ENCODE measurements around the gene SCYL1.

The SCYL1 gene

DNA sequence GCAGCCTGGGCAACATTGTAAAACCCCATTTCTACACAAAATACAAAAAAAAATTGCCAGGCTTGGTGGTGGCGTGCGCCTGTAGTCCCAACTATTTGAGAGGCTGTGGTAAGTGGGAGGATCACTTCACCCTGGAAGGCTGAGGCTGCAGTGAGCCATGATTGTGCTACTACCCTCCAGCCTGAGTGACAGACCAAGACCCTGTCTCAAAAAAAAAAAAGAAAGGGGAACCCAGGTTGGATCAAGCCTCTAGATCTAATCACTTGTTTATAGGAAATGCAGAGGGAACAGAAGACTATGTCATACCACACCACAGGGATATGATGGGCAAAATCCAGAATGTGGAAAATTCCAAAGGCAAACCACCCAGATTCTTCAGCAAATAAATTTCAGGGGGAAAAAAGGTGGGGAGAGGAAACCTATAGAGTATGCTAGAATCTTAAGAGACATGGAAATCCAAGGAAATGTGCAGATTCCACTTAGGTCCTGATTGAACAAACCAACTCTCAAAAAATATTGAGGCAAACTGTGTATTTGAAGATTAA, 42.5 kb upstream of the SCYL1 start:
- TF ChIP-seq, protein P1, sequence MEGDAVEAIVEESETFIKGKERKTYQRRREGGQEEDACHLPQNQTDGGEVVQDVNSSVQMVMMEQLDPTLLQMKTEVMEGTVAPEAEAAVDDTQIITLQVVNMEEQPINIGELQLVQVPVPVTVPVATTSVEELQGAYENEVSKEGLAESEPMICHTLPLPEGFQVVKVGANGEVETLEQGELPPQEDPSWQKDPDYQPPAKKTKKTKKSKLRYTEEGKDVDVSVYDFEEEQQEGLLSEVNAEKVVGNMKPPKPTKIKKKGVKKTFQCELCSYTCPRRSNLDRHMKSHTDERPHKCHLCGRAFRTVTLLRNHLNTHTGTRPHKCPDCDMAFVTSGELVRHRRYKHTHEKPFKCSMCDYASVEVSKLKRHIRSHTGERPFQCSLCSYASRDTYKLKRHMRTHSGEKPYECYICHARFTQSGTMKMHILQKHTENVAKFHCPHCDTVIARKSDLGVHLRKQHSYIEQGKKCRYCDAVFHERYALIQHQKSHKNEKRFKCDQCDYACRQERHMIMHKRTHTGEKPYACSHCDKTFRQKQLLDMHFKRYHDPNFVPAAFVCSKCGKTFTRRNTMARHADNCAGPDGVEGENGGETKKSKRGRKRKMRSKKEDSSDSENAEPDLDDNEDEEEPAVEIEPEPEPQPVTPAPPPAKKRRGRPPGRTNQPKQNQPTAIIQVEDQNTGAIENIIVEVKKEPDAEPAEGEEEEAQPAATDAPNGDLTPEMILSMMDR (IDR thresholded peaks at IDR 0.05; ENCODE audit: insufficient read depth, low read depth, low read length, missing control alignments) = no peak
- DNase-seq (ENCODE audit: low read depth) = no peak
- no peak overlapping the region for H3K4me3 ChIP-seq (ENCODE audit: low read depth, low read length)

DNA sequence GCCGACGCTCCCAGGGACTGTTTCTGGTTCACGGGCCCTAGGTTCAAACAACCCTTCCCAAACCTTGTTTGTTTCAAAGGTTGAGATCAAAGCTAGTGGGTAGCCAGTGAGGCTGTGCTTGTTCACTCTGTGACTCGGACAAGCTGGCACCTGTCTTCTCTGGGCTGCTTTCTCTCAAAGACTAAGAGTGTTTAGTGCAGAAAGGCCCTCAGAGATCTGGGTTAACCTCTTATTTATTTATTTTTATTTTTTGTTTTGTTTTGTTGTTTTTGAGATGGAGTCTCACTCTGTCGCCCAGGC, 39.0 kb upstream of the SCYL1 start:
- H3K4me3 ChIP-seq (ENCODE audit: low read depth, low read length) = no peak overlapping the region
- TF ChIP-seq, protein P1 (IDR thresholded peaks at IDR 0.05; ENCODE audit: insufficient read depth, low read depth, low read length, missing control alignments) = no peak
- no peak for DNase-seq (ENCODE audit: low read depth)

DNA sequence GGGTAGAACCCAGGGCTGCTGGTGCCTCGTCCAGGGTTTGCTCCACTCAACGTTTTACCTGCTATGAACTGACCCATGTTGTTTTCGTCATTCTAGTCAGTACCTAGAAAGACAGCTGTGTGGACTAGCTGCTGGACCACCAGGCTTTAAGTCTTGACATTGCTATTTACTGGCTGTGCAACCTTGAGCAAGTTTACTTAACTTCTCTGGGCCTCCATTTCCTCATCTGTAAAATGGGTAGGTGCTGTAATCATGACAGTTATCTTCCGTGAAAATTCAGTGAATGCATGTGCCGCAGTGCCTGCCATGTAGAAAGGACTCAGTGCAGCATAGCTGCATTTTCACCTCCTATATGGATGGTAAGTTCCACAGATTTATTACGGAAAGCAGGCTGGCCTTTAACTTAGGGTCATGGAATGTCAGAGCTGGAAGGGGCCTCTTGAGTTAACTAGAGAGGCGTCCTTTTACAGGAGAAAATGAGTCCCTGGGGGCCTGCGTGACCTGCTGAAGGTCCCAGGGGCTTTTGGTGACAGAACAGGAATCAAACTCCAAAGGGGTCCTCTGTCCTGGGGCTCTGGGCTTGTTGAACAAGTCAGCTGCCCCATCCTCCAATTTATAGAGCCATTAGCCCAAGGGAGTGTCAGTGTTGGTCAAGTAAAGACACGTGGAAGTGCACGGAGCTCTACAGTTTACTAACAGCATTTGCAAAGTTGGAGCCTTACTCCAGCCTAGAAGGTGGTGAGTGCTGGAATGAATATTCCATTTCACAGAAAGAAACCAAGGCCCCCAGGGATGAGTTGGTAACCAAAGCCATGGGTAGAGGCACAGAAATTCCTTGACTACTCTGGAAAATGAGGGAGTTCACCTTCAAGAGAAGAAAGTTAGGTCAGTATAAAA, 38.1 kb upstream of the SCYL1 start:
- no peak for DNase-seq (ENCODE audit: low read depth)
- H3K4me3 ChIP-seq (ENCODE audit: low read depth, low read length) = no peak overlapping the region
- TF ChIP-seq, protein P1 (IDR thresholded peaks at IDR 0.05; ENCODE audit: insufficient read depth, low read depth, low read length, missing control alignments) = no peak

DNA sequence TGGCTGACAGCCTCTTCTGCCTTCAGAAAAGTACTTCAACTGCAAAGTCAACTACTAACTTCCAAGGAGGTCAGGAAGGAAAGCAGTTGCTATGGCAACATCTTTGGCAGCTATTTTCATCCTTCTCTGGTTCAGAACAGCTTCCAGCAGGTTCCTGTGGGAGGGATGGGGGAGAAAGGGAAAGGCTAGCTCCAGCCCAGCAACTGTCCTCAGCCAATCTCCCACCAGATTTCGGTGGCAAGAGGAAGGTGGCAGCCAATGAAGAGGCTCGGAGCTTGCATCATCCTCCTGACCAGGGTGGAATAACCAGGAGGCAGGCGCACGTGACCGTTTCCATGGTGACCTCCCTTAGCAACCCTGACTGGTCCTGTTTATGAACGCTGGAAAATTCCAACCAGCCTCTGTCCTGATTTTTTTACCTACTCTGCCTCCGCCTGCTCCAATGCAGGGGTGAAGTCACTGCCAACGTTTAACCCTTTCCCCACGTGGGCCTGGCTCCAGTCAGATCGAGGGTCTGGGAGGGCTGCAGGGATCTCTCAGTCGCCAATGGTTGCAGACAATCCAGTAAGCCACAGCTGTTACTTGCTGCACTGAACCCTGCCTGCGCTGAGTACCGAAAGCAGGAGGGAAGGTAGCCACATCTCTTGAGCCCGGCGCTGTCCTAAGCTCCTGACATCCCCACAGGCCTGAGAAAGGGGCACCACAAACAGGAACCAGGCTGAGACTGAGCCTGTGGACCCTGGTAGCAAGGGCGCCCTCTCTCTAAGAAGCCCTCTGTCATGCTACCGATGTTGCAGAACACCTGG, 37.2 kb upstream of the SCYL1 start:
- TF ChIP-seq, protein P1 (IDR thresholded peaks at IDR 0.05; ENCODE audit: insufficient read depth, low read depth, low read length, missing control alignments) = no peak
- DNase-seq (ENCODE audit: low read depth) = peak; percentile 83
- H3K4me3 ChIP-seq (ENCODE audit: low read depth, low read length) = no peak overlapping the region

DNA sequence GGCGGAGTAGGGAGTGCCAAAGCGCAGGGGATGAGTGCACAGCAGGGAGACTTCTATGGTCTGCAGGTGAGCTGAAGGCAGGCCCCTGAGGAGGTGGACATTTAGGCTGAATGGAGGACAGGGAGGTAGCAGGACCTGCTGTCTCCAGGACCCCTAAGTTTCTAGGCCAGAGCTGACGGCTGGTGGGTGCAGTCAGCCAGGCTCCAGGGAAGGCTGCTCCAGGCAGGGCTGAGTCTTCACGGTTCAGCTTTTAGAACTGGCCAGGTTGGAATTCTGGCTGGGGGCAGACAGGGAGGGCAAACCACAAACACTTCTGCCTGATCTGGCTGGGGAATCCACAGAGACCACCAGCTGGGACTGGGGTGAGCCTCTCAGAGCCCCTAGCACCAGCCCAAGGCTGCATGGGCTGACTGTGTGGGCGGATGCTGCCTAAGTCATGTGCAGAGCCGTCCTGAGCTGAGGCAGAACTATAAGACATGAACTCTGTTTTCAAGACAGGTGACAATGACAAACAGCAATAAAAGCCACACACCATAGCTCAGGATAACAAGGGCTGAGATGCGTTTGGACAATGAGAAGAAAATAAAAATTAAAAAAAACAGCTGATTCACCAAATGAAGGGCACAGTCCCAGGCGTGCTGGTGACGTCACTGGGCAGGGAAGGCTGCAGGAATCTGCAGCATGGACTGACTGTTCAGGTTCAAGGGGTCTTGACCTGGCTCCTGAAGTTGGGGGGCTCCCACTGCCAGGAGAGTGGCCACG, 36.4 kb upstream of the SCYL1 start:
- no peak for DNase-seq (ENCODE audit: low read depth)
- no peak overlapping the region for H3K4me3 ChIP-seq (ENCODE audit: low read depth, low read length)
- TF ChIP-seq, protein P1 (IDR thresholded peaks at IDR 0.05; ENCODE audit: insufficient read depth, low read depth, low read length, missing control alignments) = no peak

DNA sequence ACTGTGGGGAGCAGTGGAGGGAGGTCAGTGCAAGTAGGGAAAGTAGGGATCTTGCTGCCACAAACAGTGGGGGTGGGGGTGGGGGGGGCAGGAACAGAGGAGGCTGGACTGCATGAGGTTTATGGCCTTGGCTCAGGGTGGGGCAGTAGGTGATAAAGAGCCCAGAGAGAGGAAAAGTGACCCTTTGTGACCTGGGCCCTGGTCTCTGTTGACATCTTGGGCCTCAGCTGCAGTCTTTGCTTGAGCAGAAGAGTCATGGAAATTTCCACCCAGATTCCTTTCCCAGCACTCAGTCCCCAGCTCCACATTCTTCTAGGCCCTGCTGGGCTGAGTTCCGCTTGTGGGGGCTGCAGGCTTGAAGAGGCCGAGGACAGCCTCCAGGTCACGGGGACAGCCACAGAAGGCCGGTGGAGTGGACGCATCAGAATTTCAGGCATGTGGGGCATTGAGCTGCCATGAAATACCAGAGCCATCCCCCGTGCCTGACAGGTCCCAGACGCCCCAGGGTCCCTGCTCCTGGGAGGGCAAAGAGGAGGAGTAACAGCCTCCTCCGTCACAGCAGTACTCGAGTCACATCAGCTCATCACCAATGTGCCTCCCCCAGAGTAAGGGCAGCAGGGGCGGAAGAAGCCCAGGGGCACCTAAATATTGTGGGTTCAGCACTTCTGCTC, 35.7 kb upstream of the SCYL1 start:
- H3K4me3 ChIP-seq (ENCODE audit: low read depth, low read length) = no peak overlapping the region
- TF ChIP-seq, protein P1 (IDR thresholded peaks at IDR 0.05; ENCODE audit: insufficient read depth, low read depth, low read length, missing control alignments) = no peak
- DNase-seq (ENCODE audit: low read depth) = no peak
